GM19397 (cell line): ENCODE data around the gene S100A3.
"Not testable (repeated sequence)": the region's sequence is repeated elsewhere in the genome, so short reads cannot be mapped to it uniquely, and the experiment has no call there.

Source experiments
- ATAC-seq: cut with Tn5 transposase; IDR thresholded peaks from one replicate; pipeline ENCODE4 v1.9.1; 2021; ENCODE audit warnings: mild to moderate bottlenecking, moderate library complexity; ENCODE audit not compliant: unreplicated experiment

S100A3 gene

DNA sequence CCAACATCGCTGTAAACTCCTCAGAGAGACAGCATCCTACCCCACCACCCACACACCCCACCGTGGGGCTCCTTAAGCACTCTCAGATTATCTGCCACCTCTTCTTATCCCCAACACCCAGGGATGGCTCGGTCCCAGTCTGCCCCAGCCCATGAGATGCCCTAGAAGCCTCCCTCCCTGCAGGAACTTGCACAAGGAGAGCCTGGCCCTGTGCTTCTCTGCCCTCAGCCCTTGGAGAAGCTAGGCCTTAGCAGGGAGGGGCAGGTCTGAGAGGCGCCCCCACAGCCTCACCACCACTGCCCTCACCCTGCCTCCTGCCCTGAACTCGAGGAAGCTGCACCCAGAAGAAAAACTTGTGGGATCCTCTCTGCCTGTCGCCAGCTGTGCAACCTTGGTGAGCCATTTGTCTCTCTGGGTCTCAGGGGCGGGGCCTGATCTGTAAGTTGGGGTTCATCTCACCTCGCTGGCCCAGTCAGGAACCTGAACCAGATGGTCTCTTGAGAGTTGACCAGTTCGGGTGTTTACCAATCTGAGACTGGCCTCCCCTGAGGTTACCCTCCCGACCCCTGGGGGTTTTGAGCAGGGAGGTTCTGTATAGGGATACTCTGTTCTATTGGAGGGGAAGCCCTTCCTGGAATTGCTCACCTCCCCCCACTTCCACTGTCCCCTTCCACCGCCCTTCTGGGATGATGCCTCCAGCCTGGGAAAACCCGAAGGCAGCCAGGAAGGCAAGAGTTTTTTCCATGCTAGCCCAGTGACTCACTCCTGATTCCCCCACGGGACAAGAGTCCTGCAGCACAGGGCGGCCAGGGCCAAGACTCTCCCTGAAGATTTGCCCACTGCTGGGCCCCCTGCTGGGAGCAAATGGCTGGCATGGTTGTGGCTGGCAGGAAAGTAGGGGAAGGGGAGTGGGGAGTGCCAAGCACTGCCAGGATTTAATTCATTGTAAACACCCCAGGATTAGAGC is at the start of gene S100A3:
S100A3 (minus strand) TSS at position 537 of the 967 bp plus-strand sequence. CDS start 773 bp downstream, outside the sequence.
- no peak for ATAC-seq

DNA sequence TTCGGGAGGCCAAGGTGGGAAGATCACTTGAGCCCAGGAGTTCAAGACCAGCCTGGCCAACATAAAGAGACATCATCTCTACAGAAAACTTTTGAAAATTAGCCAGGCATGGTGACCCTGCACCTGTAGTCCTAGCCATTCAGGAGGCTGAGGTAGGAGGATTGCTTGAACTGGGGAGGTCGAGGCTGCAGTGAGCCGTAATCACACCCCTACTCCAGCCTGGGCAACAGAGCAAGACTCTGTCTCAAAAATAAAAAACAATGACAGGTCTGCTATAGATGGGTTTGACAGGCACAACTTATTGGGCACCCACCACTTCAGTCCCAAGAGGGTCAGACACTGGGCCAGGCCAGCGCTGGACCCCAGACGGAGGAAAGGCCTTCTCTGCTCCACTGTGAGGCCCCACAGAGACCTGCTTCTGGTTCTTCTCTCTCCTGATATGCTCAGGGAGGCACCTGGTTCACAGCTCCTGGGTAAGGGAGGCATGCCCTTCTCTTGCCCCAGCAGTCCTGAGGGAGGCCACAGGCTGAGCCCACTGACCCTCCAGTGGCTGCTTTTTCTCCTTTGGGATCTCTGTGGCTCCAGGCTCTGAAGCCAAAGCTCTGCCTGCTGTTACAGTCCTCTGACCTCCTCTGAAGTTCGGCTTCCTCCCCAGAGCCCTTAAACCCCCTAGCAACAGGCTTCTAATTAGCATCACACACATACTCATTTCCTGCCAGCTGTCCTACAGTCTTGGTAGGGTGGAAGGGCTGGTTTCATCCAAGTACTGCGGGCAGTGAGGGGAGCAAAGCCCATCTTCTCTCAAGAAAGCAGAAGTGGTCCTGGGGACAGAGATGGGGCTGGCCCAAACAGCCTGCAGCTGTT is 49.5 kb upstream of the S100A3 start:
- ATAC-seq: peak; percentile 97

- no peak for ATAC-seq
These were observed 48.1 kb upstream of the S100A3 start for GRCh38 chr1:153597206-153597605.

GRCh38 chr1:153592748-153593147 is 43.7 kb upstream of the S100A3 start:
- no peak for ATAC-seq

GRCh38 chr1:153588482-153588881 is 39.4 kb upstream of the S100A3 start:
- no peak for ATAC-seq

DNA sequence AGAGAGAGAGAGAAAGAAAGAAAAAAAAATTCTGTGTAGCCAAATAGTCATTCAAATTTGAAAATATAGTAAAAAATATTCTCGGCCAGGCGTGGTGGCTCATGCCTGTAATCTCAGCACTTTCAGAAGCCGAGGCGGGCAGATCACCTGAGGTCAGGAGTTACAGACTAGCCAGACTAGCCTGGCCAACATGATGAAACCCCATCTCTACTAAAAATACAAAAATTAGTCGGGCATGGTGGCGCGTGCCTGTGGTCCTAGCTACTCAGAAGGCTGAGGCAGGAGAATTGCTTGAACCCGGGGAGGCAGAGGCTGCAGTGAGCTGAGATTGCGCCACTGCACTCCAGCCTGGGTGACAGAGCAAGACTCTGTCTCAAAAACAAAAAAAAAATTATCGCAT is 39.0 kb upstream of the S100A3 start:
- ATAC-seq: not testable (repeated sequence)

DNA sequence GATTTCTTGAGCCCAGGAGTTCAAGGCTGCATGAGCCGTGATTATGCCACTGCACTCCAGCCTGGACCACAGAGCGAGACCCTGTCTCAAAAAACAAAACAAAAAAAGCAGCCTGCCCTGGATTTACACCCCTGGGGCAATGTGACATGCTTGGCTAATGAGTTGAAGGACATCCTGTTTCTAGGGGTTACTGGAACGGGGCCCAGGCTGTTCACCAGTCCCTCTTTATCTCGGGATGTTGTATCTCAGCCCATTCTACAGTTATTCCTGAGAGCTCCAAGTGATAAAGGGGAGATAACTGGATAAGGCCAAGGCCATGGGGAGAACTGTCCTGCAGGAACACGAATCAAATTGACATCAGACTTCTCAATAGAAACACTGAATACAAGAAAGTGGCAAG is 38.3 kb upstream of the S100A3 start:
- no peak for ATAC-seq

- ATAC-seq: no peak
These were observed 37.3 kb upstream of the S100A3 start for GRCh38 chr1:153586347-153586746.

- no peak for ATAC-seq
These were observed 35.9 kb upstream of the S100A3 start for GRCh38 chr1:153585006-153585405.

DNA sequence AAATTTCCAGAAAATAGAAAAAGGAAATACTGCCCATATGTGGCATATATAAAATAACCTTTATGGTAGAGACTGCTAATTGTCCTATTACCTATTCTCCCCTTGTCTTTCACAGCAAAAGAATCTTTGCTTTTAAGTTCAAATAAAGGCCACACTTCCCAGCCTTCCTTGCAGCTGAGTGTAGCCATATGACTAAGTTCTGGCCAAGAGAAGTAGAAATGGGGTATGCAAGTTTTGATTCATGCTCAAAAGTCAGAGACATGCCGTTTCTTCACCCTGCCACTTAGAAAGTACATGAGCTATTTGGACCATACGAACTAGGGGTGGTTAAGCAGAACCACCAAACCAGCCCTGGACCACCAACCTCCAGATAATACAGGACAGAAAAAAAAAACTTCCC is 34.9 kb upstream of the S100A3 start:
- no peak for ATAC-seq

DNA sequence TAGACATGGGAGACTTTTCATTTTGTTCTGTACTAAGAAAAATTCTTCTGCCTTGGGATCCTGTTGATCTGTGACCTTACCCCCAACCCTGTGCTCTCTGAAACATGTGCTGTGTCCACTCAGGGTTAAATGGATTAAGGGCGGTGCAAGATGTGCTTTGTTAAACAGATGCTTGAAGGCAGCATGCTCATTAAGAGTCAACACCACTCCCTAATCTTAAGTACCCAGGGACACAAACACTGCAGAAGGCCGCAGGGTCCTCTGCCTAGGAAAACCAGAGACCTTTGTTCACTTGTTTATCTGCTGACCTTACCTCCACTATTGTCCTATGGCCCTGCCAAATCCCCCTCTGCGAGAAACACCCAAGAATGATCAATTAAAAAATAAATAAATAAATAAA is 34.5 kb upstream of the S100A3 start:
- not testable (repeated sequence) for ATAC-seq

- not testable (repeated sequence) for ATAC-seq
These were observed 33.8 kb upstream of the S100A3 start for GRCh38 chr1:153582836-153583235.

- no peak for ATAC-seq
These were observed 29.9 kb upstream of the S100A3 start for GRCh38 chr1:153578936-153579335.

DNA sequence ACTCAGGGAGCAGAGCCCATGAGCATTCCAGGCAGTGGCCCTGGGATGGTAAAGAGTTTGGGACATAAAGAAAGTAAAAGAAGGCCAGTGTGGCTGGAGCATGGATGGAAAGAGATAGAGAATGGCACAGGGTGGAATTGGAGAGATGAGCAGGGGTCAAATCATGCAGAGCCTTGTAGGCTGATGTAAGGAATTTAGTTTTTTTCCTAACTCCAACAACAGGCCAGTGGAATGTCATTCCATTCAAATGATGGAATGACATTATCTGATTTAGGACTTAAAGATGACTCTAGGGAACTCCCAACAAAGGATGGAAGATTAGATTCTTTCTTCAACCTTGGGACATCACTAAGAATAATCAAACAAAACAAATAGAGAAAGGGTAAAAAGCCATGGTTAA is 29.4 kb upstream of the S100A3 start:
- ATAC-seq: no peak

GRCh38 chr1:153577624-153578051 is 28.6 kb upstream of the S100A3 start:
- ATAC-seq: no peak

DNA sequence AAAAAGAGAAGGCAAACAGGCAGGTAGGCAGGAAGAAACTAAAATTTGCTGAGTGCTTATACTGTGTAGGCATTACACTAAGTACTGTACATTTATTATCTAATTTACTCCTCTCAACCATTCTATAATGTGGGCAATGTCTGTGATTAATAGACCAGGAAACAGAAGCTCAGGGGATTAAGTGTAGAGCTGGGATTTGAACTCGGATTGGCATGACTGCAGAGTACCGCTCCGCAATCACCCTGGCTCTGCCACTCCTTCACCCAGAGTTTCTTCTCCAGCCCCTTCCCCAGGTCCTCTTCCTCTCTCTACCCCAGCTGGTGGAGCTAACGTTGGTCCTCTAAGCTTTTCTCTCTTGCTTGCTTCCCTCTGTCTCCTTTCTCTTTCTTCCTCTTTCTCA is 28.1 kb upstream of the S100A3 start:
- ATAC-seq: no peak

- not testable (repeated sequence) for ATAC-seq
These were observed 26.4 kb upstream of the S100A3 start for GRCh38 chr1:153575497-153575896.

DNA sequence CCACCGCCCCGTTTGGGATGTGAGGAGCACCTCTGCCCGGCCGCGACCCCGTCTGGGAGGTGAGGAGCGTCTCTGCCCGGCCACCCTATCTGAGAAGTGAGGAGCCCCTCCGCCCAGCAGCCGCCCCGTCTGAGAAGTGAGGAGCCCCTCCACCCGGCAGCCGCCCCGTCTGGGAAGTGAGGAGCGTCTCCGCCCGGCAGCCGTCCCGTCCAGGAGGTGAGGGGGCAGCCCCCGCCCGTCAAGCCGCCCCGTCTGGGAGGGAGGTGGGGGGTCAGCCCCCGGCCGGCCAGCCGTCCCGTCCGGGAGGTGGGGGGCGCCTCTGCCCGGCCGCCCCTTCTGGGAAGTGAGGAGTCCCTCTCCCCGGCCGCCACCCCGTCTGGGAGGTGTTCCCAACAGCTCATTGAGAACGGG is 26.0 kb upstream of the S100A3 start:
- ATAC-seq: not testable (repeated sequence)

DNA sequence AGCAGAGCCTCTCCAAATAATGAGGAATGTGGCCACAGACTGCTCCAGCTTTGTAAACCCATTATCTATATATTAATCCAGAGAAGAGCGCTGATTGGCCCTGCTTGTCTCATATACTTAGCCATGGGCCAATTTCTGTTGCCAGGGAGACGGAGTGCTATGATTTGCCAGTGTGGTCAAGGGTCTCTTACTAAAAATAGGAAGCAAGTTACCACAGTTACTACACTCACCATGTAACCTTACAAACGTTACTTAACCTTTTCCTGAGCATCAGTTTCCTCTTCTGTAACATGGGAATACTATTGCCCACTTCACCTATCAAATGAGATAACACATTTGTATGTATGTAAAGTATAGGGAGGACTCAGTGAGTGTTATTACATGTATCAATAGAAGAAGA is 24.3 kb upstream of the S100A3 start:
- ATAC-seq: no peak

DNA sequence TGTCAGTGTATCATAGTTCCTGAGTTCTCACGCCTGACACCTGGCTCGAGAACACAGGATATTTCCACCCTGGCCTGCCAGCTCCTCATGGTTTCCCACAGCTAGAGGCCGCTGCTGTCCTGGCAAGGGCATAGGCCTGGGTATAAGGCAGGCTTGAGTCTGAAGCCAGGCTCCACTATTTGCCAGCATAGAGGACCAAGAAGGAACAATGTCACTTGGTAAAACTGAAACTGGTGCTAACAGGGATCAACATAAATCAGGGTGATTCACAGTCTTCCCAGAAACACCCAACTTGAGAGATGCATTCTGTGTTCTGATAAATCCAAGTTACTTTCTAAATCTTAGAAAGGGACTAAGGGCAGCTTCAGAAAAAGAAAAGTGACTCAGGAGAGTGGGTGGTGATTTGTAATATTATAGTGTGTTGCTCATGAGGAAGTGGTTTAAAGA is 23.5 kb upstream of the S100A3 start:
- peak; percentile 74 for ATAC-seq

DNA sequence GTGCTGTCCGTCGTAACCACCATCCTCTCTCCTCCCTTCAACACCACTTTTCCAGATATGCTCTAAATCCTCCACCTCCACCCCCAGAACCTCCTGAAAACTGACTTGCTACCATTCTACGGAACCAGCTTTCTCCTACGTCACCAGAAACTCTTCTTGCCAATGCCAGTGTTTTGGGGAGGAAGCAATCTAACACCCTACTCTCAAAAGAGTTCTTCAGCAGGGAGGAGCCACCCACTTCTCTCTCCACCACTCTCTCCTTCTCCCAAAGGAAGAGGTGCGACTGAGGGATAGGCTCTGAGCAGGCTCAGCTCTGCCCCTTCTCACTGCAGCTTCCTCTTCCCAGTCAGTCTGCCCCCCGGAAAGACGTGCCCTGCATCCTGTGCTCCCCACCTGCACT is 22.6 kb upstream of the S100A3 start:
- no peak for ATAC-seq
